Activated T-cell treated with anti-CD3 and anti-CD28 coated beads, Interleukin-2, amount 50 U/mL, for 24 hours (primary cell): ENCODE results near the gene FCGR3A.
"Not testable (repeated sequence)": the region's sequence is repeated elsewhere in the genome, so short reads cannot be mapped to it uniquely, and the experiment has no call there.

Experiments
- DNase-seq: peaks from one replicate; pipeline ENCODE4 v3.0.0-alpha.2; 2020
- H3K27ac Mint-ChIP-seq: 2 replicates; pipeline ENCODE4 v1.8.0; 2020; ENCODE audit warnings: mild to moderate bottlenecking, mixed read lengths
- H3K27me3 Mint-ChIP-seq: 2 replicates; pipeline ENCODE4 v1.8.0; 2020; ENCODE audit warnings: mixed read lengths
- H3K36me3 Mint-ChIP-seq: 2 replicates; pipeline ENCODE4 v1.8.0; 2020; ENCODE audit warnings: low read depth, mixed read lengths
- H3K4me1 Mint-ChIP-seq: 2 replicates; pipeline ENCODE4 v1.8.0; 2020; ENCODE audit warnings: low read depth, mixed read lengths
- H3K4me3 Mint-ChIP-seq: 2 replicates; pipeline ENCODE4 v1.8.0; 2020; ENCODE audit warnings: mild to moderate bottlenecking, moderate library complexity, mixed read lengths
- H3K9me3 Mint-ChIP-seq: 2 replicates; pipeline ENCODE4 v1.8.0; 2020; ENCODE audit warnings: mixed read lengths

FCGR3A gene

GRCh38 chr1:161549652-161550051, at the start of gene FCGR3A:
TSS of gene FCGR3A (minus strand) at chr1:161549818. CDS start at chr1:161549736, 82 bp downstream.
- no peak for DNase-seq
- no peak within 1 kb of the TSS for H3K27ac Mint-ChIP-seq
- H3K4me3 Mint-ChIP-seq = no peak within 1 kb of the TSS
- H3K36me3 Mint-ChIP-seq = no peaks in the 10 kb centered on the region
- no peaks in the 10 kb centered on the region for H3K27me3 Mint-ChIP-seq
- H3K4me1 Mint-ChIP-seq = peaks cover 20% of the 10 kb centered on the region
- no peaks in the 10 kb centered on the region for H3K9me3 Mint-ChIP-seq

DNA sequence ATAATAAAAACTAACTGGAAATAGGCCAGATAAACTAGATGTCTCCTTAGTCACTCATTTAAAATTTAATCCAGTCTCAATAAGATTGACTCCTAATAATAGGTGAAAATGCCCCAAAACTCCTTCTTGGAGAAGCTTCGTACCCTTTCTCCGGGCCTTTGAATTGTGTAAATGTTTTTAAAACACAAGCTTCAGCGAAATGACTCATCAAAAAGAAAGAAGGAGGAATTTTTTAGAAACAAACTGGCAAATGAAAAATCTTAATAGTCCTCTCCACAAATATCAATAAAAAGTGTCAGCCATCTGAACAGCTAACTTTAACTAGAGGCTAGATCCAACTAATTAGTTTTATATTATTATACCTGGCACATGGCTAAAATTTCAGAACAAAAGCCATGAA, 47.5 kb upstream of the FCGR3A start:
- H3K36me3 Mint-ChIP-seq, H3K4me1 Mint-ChIP-seq, H3K9me3 Mint-ChIP-seq, H3K27ac Mint-ChIP-seq, DNase-seq, H3K27me3 Mint-ChIP-seq, H3K4me3 Mint-ChIP-seq: not testable (repeated sequence)

- not testable (repeated sequence) for H3K36me3 Mint-ChIP-seq, H3K4me1 Mint-ChIP-seq, DNase-seq, H3K9me3 Mint-ChIP-seq, H3K4me3 Mint-ChIP-seq, H3K27me3 Mint-ChIP-seq, H3K27ac Mint-ChIP-seq
These were observed 46.0 kb upstream of the FCGR3A start for GRCh38 chr1:161595583-161595982.

DNA sequence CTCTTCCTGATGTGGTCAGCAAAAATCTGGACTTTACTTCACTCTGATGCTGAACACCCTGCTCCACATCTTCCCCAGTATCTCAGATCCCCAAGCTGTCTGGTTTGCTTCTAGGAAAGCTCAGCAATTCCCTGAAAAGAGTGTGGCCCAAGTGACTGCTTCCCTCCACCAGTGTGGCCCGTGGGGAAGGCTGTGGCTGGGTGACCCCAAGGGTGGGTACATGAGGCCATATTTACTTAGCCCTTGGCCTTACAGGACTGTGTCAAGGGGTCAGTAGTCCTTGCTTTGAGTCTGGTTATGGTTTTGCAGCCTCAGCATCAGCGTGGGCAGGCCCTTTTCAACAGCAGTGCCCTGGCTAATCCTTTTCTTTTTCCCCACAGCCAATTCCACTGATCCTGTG, 45.6 kb upstream of the FCGR3A start:
- H3K36me3 Mint-ChIP-seq, H3K27ac Mint-ChIP-seq, DNase-seq, H3K4me1 Mint-ChIP-seq, H3K9me3 Mint-ChIP-seq, H3K27me3 Mint-ChIP-seq, H3K4me3 Mint-ChIP-seq: not testable (repeated sequence)

GRCh38 chr1:161594269-161594984, 44.8 kb upstream of the FCGR3A start:
- not testable (repeated sequence) for H3K4me1 Mint-ChIP-seq, H3K9me3 Mint-ChIP-seq, H3K27me3 Mint-ChIP-seq, H3K36me3 Mint-ChIP-seq, H3K27ac Mint-ChIP-seq, H3K4me3 Mint-ChIP-seq, DNase-seq

DNA sequence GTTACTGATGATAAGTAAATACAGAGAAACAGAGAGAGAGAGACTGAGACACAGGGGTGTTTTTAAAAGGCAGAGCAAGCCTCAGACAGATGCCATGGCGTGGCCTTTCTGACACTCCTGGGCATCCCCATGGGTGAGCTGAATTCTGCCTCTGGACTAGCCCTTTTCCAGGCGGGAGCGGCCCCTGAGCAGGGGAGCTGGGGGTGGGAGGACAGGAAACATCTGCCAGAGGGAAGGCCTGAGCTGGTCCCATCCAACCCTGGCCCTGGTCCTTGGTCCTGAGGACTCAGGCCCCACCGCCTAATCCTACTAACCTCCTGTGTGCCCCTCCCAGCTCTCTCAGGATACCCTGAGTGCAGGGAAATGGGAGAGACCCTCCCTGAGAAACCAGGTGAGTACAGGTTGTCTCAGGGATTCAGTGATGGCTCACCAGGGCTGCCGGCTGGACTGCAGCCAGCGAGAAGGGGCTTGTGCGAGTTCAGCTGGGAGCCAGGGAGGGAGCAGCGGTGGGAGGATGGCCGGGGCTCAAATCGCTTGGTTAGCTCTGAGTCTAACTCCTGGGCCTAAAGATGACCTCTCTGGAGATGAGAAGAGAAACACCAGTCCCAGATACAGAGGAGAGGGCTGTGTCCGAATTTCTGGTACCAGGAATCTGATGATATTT, 43.6 kb upstream of the FCGR3A start:
- not testable (repeated sequence) for H3K27me3 Mint-ChIP-seq, H3K4me1 Mint-ChIP-seq, H3K36me3 Mint-ChIP-seq, DNase-seq, H3K4me3 Mint-ChIP-seq, H3K9me3 Mint-ChIP-seq, H3K27ac Mint-ChIP-seq

- DNase-seq, H3K36me3 Mint-ChIP-seq, H3K4me3 Mint-ChIP-seq, H3K4me1 Mint-ChIP-seq, H3K9me3 Mint-ChIP-seq, H3K27ac Mint-ChIP-seq, H3K27me3 Mint-ChIP-seq: not testable (repeated sequence)
These were observed 43.0 kb upstream of the FCGR3A start for GRCh38 chr1:161592586-161592985.

DNA sequence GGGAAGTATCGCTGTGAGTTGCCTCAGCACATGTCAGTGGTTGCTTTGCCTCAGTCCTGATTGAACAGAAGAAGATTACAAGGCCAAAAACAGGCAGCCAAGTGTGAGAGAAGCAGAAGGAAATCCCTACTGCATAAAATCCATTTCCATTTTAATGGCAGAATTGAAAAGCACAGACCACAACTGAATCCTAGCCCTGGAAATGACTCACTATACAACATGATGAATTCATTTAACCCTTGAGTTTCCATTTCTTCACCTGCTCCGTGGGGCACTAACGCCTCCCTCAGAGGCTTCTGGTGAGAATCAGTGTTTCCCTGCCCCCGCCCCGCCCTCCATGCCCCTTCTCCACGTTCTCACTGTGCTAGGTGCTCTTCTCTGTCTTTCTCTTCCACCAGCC, 40.3 kb upstream of the FCGR3A start:
- not testable (repeated sequence) for H3K9me3 Mint-ChIP-seq, H3K36me3 Mint-ChIP-seq, H3K4me3 Mint-ChIP-seq, H3K27me3 Mint-ChIP-seq, DNase-seq, H3K4me1 Mint-ChIP-seq, H3K27ac Mint-ChIP-seq

DNA sequence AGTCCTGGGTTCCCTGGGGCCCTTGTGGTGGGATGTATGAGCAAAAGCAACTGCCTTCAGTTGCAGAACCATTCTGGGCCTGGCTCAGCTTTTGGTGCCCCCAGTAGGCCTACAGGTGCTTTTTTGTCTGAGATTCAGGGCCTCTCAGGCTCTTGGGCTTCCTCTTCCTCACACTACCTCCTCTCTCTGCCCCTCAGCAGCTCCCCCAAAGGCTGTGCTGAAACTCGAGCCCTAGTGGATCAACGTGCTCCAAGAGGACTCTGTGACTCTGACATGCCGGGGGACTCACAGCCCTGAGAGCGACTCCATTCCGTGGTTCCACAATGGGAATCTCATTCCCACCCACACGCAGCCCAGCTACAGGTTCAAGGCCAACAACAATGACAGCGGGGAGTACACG, 39.7 kb upstream of the FCGR3A start:
- not testable (repeated sequence) for H3K27ac Mint-ChIP-seq, H3K4me3 Mint-ChIP-seq, H3K27me3 Mint-ChIP-seq, H3K4me1 Mint-ChIP-seq, H3K9me3 Mint-ChIP-seq, DNase-seq, H3K36me3 Mint-ChIP-seq

DNA sequence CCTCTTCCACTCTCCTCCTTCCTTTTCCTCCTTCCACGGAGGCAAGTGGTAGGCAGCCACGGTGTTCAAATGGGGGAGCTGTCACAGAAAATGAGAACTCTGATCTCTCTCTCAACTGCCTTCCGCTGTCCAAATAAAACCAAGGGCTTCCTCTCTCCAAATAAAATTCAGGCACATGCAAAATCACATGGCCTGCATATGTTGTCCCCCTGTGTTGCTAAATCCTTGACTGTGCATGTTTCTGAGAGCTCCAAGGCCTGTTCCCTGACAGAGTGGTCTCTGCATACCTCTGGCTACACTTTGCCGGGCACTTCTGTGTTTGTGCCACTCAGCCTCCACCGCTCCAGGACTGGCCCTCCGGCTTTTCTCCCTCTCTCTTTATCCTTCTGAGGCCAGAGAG, 39.0 kb upstream of the FCGR3A start:
- not testable (repeated sequence) for H3K4me3 Mint-ChIP-seq, H3K4me1 Mint-ChIP-seq, DNase-seq, H3K27me3 Mint-ChIP-seq, H3K36me3 Mint-ChIP-seq, H3K9me3 Mint-ChIP-seq, H3K27ac Mint-ChIP-seq

- DNase-seq, H3K4me1 Mint-ChIP-seq, H3K36me3 Mint-ChIP-seq, H3K27me3 Mint-ChIP-seq, H3K9me3 Mint-ChIP-seq, H3K27ac Mint-ChIP-seq, H3K4me3 Mint-ChIP-seq: not testable (repeated sequence)
These were observed 33.3 kb upstream of the FCGR3A start for GRCh38 chr1:161582882-161583281.

DNA sequence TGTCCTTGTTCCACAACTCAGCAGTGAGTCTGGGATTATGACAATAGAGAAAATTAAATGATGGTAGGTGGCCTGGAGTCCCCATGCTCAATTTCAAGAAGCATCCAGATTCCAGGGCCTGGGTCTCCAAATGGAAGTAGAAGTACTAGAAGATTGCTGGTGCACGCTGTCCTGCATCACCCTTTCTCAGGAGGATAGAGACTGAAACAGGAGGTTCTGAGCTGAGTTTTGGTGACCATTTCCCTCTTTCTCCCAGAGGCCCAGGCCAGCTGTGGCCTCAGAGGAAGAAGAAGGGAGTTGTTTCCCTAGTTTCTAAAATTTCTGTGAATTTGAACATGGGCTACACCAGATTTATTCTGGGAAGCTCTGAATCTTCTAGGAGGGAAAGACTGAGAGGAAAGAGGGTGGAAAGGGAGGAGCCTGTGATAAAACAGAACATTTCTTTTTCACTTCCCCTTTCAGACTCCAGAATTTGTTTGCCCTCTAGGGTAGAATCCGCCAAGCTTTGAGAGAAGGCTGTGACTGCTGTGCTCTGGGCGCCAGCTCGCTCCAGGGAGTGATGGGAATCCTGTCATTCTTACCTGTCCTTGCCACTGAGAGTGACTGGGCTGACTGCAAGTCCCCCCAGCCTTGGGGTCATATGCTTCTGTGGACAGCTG, 31.4 kb upstream of the FCGR3A start:
- H3K27me3 Mint-ChIP-seq, H3K4me3 Mint-ChIP-seq, DNase-seq, H3K4me1 Mint-ChIP-seq, H3K9me3 Mint-ChIP-seq, H3K36me3 Mint-ChIP-seq, H3K27ac Mint-ChIP-seq: not testable (repeated sequence)

GRCh38 chr1:161579856-161580507, 30.4 kb upstream of the FCGR3A start:
- H3K36me3 Mint-ChIP-seq, H3K4me1 Mint-ChIP-seq, DNase-seq, H3K4me3 Mint-ChIP-seq, H3K27me3 Mint-ChIP-seq, H3K27ac Mint-ChIP-seq, H3K9me3 Mint-ChIP-seq: not testable (repeated sequence)

DNA sequence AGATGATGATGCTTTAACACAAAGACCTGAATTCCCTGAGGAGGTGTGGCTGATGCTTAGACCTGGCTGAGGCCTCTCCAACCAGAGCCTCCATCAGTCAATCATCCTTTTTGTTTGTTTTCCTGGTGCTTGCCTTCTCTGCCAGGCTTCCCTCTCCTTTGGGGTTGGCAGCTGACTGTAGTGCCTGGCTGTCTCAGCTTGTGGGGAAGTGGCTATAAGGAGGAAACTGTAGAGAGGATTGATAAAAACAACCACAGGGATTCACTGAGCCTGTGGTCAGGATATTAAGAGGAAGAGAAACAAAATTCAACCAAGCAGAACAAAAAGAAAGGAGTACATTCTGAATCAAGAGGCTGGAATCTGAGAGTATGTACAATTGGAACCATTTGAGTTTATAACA, 27.1 kb upstream of the FCGR3A start:
- not testable (repeated sequence) for H3K9me3 Mint-ChIP-seq, H3K4me1 Mint-ChIP-seq

GRCh38 chr1:161571703-161572102, 22.1 kb upstream of the FCGR3A start:
- H3K4me3 Mint-ChIP-seq, DNase-seq, H3K9me3 Mint-ChIP-seq, H3K27me3 Mint-ChIP-seq, H3K4me1 Mint-ChIP-seq, H3K27ac Mint-ChIP-seq, H3K36me3 Mint-ChIP-seq: not testable (repeated sequence)

More for the DNA sequence above, 27.1 kb upstream of the FCGR3A start:
- H3K4me3 Mint-ChIP-seq, H3K36me3 Mint-ChIP-seq, H3K27me3 Mint-ChIP-seq, H3K27ac Mint-ChIP-seq, DNase-seq: not testable (repeated sequence)
